Kidney epithelial cell (primary cell): Measurements from ENCODE around the gene PAK3. TPM values are rescaled to one million over a fixed set of nuclear protein-coding genes. Genes with fewer than 3 reads are reported as not detected.

Source experiments
- DNase-seq: peaks from one replicate; pipeline ENCODE4 v3.0.0-alpha.2; 2010; ENCODE audit warnings: low read depth
- H3K27me3 ChIP-seq: 2 replicates; pipeline ENCODE4 v1.6.0; 2011; ENCODE audit warnings: low read length; ENCODE audit not compliant: control insufficient read depth, insufficient read depth
- H3K36me3 ChIP-seq: 2 replicates; pipeline ENCODE4 v1.5.1; 2011; ENCODE audit warnings: low read length; ENCODE audit not compliant: control insufficient read depth, insufficient read depth
- H3K4me3 ChIP-seq: 2 replicates; pipeline ENCODE4 v1.5.1; 2011; ENCODE audit warnings: low read depth, mild to moderate bottlenecking, control low read depth, low read length
- CTCF ChIP-seq: IDR thresholded peaks from 2 replicates; pipeline ENCODE4 v1.5.1; 2011; ENCODE audit warnings: mild to moderate bottlenecking, moderate library complexity, low read length, control low read depth, inconsistent platforms; ENCODE audit not compliant: insufficient read depth, poor library complexity, severe bottlenecking
- total RNA-seq: library from RNA; depleted of rRNA; stranded (reverse); fragments of >200 nt; gene quantifications from 2 replicates; pipeline ENCODE4 v1.2.3, GENCODE V29; 2015

Gene PAK3
- total RNA-seq, 1 donor from 2014 or later: 3.0 TPM

GRCh38 chrX:111102636-111103035 is 6.6 kb downstream of the PAK3 start:
- DNase-seq: no peak
- no peak for TF ChIP-seq CTCF
- Histone ChIP-seq H3K27me3 (no peaks in the 10 kb centered on the region), H3K36me3 (no peaks in the 10 kb centered on the region), H3K4me3 (no peak overlapping the region)

GRCh38 chrX:111103246-111103645 is 7.3 kb downstream of the PAK3 start:
- Histone ChIP-seq H3K36me3 (no peaks in the 10 kb centered on the region), H3K27me3 (no peaks in the 10 kb centered on the region), H3K4me3 (no peak overlapping the region)
- no peak for DNase-seq
- TF ChIP-seq CTCF: no peak

DNA sequence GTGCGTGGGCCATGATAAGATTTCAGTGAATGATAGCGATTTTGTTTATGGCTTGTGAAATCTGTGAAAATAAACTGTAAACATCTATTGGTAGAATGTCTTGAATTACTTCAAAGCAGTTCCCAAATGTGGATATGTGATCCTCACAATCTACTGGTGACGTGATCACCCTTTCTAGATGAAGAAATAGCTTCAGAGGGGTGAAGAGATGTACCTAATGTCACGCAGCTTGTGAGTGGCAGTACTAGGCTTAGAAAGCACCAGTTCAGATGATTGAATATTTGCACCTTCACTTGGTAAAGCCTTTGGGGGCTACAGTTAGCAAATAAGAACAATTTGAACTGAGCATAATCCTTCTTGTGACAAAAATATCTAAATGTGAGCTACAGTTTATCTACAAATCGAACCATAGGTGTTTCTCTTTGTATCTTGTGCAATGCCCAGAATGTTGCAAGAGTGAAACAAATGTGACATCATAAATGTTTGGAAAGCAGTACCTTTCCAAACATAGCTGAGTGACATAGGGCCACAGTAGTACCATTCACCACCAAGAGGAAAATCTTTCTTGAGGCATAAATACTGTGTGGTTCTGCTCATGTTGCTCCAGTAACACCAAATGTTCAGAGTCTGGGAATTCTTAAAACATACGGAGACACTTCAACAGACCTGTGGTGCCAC is 14.2 kb downstream of the PAK3 start:
- Histone ChIP-seq H3K36me3 (no peaks in the 10 kb centered on the region), H3K4me3 (no peak overlapping the region), H3K27me3 (no peaks in the 10 kb centered on the region)
- TF ChIP-seq CTCF: no peak
- no peak for DNase-seq

DNA sequence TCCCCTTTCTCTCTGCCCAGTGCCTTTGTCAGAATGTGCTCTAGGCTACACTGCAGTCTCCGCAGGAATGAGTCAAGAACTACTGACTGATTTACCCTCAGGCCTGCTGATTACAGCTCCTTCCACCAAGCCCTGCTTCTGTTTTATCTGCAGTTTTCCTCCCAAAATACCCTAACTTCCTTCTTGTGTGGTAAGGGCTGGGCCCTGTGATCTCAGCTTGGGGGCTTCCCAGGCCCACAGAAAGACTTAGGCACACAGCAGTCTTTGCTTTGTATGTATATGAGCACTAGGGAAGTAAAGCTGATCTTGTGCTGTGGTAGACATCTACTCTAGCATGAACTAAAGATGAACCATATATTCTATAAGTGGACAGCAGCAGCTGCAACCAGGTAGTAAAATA is 18.8 kb downstream of the PAK3 start:
- H3K27me3 ChIP-seq: no peaks in the 10 kb centered on the region
- no peak overlapping the region for H3K4me3 ChIP-seq
- no peak for DNase-seq
- H3K36me3 ChIP-seq: peaks cover 1% of the 10 kb centered on the region
- no peak for TF ChIP-seq CTCF

DNA sequence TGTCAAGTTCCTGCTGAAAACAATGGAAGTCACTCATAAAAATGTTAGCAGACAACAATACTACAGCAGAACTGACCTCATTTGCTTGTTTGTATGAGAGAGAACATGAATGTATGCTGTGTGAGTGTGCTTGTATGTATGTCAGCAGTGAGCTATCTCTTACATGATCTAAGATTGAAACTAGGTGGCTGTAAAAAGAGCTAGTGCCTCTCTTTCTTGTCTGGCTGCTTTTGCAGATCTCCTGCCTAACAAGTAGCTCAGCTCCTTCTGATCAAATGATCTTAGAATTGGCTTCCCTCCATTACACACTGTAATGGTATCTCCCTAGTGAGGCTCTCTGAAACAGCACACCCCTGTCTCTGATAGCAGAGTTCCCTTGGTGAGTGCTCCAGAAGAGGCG is 20.7 kb downstream of the PAK3 start:
- Histone ChIP-seq H3K4me3 (no peak overlapping the region), H3K36me3 (peaks cover 1% of the 10 kb centered on the region), H3K27me3 (no peaks in the 10 kb centered on the region)
- no peak for TF ChIP-seq CTCF
- no peak for DNase-seq

GRCh38 chrX:111119341-111119740 is 23.4 kb downstream of the PAK3 start:
- no peak for DNase-seq
- peaks cover 1% of the 10 kb centered on the region for H3K36me3 ChIP-seq
- H3K27me3 ChIP-seq: no peaks in the 10 kb centered on the region
- TF ChIP-seq CTCF: no peak
- no peak overlapping the region for H3K4me3 ChIP-seq
